NT2/D1 (cell line): Measurements from ENCODE around the gene KCTD15.

Source experiments
- SUZ12 ChIP-seq: IDR thresholded peaks from 2 replicates; pipeline ENCODE4 v1.6.1; 2011; ENCODE audit not compliant: insufficient read length, insufficient read depth; ENCODE audit errors: extremely low read depth
- YY1 ChIP-seq: IDR thresholded peaks from 2 replicates; pipeline ENCODE4 v1.6.1; 2011; ENCODE audit not compliant: insufficient read length, insufficient read depth
- ZNF274 ChIP-seq: IDR thresholded peaks from 2 replicates; pipeline ENCODE4 v1.6.1; 2011; ENCODE audit warnings: mild to moderate bottlenecking, low read depth, low read length

DNA sequence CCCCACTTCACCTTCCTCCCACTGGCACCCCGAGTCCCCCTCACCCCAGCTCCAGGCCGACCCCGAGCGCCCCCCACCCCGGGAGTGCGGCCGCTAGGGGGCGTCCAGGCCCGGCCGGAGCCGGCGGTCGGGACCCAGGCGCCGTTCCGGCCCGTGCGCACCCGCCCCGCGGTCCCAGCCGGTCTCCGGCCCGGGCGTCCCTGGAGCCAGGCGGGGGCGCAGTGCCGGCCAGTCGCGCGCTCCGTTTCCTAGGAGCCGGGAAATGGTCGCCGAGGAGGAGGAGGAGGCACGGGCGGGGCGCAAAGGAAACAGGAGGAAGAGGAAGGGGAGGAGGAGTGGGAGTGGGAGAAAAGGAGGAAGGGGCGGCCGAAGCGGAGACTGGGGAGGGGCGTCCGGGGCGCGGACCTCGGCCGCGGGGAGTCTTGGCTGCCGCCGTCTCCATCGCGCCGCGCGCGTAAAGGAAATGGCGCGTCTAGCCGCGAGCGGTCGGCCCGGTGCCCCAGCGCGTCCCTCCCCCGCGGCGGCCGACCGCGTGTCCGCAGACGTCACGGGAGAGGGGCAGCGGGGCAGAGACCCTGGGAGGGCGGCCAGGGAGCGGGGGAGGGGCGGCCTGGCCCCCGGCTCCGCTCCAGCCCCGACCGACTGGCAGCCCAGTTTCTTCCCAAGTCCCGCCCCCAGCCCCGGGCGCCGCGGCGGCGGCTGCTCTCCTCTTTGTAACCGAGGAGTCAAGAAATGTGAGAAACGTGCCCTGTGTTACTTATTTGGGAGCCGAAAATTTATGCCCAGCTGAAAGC is 1.1 kb upstream of the KCTD15 start:
- TF ChIP-seq ZNF274 (no peak), YY1 (no peak), SUZ12 (no peak)
